ENCODE results near the gene SMYD4. TPM values are rescaled to one million over a fixed set of nuclear protein-coding genes. Genes with fewer than 3 reads are reported as not detected.

Gene SMYD4
- total and polyA plus RNA-seq, 4 donors, result 2.4 to 19.2 (median 12.2) TPM

- no peaks in the 10 kb centered on the region for H3K27me3 ChIP-seq (ENCODE audit: control insufficient read depth in 1 of 2, insufficient read depth in 2 of 2, low read length in 1 of 2)
- no peak overlapping the region for H3K27ac ChIP-seq (ENCODE audit: low read depth in 1 of 2, low read length in 2 of 2)
- DNase-seq (no peak), ATAC-seq (ENCODE audit: low FRiP score) (peak; percentile 65)
- H3K36me3 ChIP-seq (ENCODE audit: control insufficient read depth in 1 of 2, insufficient read depth in 2 of 2, low read length in 1 of 2), result no peaks in the 10 kb centered on the region
- intact Hi-C loops (cut with DNase I), result no loop called here
- no peaks in the 10 kb centered on the region for H3K9me3 ChIP-seq (ENCODE audit: control insufficient read depth, low read length)
- WGBS, 2 donors, result 54 to 64% methylated on average over 21 of the region's 21 CpGs
- H3K4me3 ChIP-seq (ENCODE audit: low read length in 2 of 2), result no peak overlapping the region
- no peaks in the 10 kb centered on the region for H3K4me1 ChIP-seq (ENCODE audit: control insufficient read depth in 1 of 2, insufficient read depth in 2 of 2, low read length in 2 of 2)
Observed at GRCh38 chr17:1762233-1762900, 67.3 kb downstream of the SMYD4 start.

GRCh38 chr17:1759529-1759928 lies 70.2 kb downstream of the SMYD4 start:
- DNase-seq, result no peak
- 81% methylated on average over 5 of the region's 5 CpGs for WGBS, 2 donors
- no peak for ATAC-seq (ENCODE audit: low FRiP score)
- intact Hi-C loops (cut with DNase I), result no loop called here
- no peaks in the 10 kb centered on the region for H3K36me3 ChIP-seq (ENCODE audit: control insufficient read depth in 1 of 2, insufficient read depth in 2 of 2, low read length in 1 of 2)
- H3K4me3 ChIP-seq (ENCODE audit: low read length in 2 of 2), result no peak overlapping the region
- no peaks in the 10 kb centered on the region for H3K9me3 ChIP-seq (ENCODE audit: control insufficient read depth, low read length)
- H3K4me1 ChIP-seq (ENCODE audit: control insufficient read depth in 1 of 2, insufficient read depth in 2 of 2, low read length in 2 of 2), result no peaks in the 10 kb centered on the region
- no peak overlapping the region for H3K27ac ChIP-seq (ENCODE audit: low read depth in 1 of 2, low read length in 2 of 2)
- no peaks in the 10 kb centered on the region for H3K27me3 ChIP-seq (ENCODE audit: control insufficient read depth in 1 of 2, insufficient read depth in 2 of 2, low read length in 1 of 2)

GRCh38 chr17:1758807-1759206 lies 70.9 kb downstream of the SMYD4 start:
- ATAC-seq (ENCODE audit: low FRiP score), result no peak
- H3K27ac ChIP-seq (ENCODE audit: low read depth in 1 of 2, low read length in 2 of 2), result no peak overlapping the region

GRCh38 chr17:1755827-1756262 lies 73.9 kb downstream of the SMYD4 start:
- H3K27me3 ChIP-seq (ENCODE audit: control insufficient read depth in 1 of 2, insufficient read depth in 2 of 2, low read length in 1 of 2), result no peaks in the 10 kb centered on the region
- ATAC-seq (ENCODE audit: low FRiP score), result no peak
- H3K36me3 ChIP-seq (ENCODE audit: control insufficient read depth in 1 of 2, insufficient read depth in 2 of 2, low read length in 1 of 2), result no peaks in the 10 kb centered on the region
- no peak overlapping the region for H3K27ac ChIP-seq (ENCODE audit: low read depth in 1 of 2, low read length in 2 of 2)
- no peaks in the 10 kb centered on the region for H3K9me3 ChIP-seq (ENCODE audit: control insufficient read depth, low read length)
- 64 to 65% methylated on average over 17 of the region's 17 CpGs for WGBS, 2 donors
- H3K4me1 ChIP-seq (ENCODE audit: control insufficient read depth in 1 of 2, insufficient read depth in 2 of 2, low read length in 2 of 2), result no peaks in the 10 kb centered on the region
- no peak for DNase-seq
- H3K4me3 ChIP-seq (ENCODE audit: low read length in 2 of 2), result no peak overlapping the region
- intact Hi-C loops (cut with DNase I), result no loop called here

More at GRCh38 chr17:1758807-1759206, 70.9 kb downstream of the SMYD4 start:
- Histone ChIP-seq H3K4me3 (ENCODE audit: low read length in 2 of 2) (no peak overlapping the region), H3K4me1 (ENCODE audit: control insufficient read depth in 1 of 2, insufficient read depth in 2 of 2, low read length in 2 of 2) (no peaks in the 10 kb centered on the region), H3K36me3 (ENCODE audit: control insufficient read depth in 1 of 2, insufficient read depth in 2 of 2, low read length in 1 of 2) (no peaks in the 10 kb centered on the region), H3K27me3 (ENCODE audit: control insufficient read depth in 1 of 2, insufficient read depth in 2 of 2, low read length in 1 of 2) (no peaks in the 10 kb centered on the region), H3K9me3 (ENCODE audit: control insufficient read depth, low read length) (no peaks in the 10 kb centered on the region)
- intact Hi-C loops (cut with DNase I), result no loop called here
- WGBS, 2 donors, result 83 to 86% methylated on average over 15 of the region's 15 CpGs
- peak in 1 of 2 donors; percentile 70 for DNase-seq

GRCh38 chr17:1755252-1755826 lies 74.4 kb downstream of the SMYD4 start:
- Histone ChIP-seq H3K9me3 (ENCODE audit: control insufficient read depth, low read length) (no peaks in the 10 kb centered on the region), H3K27me3 (ENCODE audit: control insufficient read depth in 1 of 2, insufficient read depth in 2 of 2, low read length in 1 of 2) (no peaks in the 10 kb centered on the region), H3K27ac (ENCODE audit: low read depth in 1 of 2, low read length in 2 of 2) (no peak overlapping the region), H3K4me1 (ENCODE audit: control insufficient read depth in 1 of 2, insufficient read depth in 2 of 2, low read length in 2 of 2) (no peaks in the 10 kb centered on the region), H3K36me3 (ENCODE audit: control insufficient read depth in 1 of 2, insufficient read depth in 2 of 2, low read length in 1 of 2) (no peaks in the 10 kb centered on the region), H3K4me3 (ENCODE audit: low read length in 2 of 2) (no peak overlapping the region)
- ATAC-seq (ENCODE audit: low FRiP score), result peak; percentile 29
- WGBS, 2 donors, result 43 to 46% methylated on average over 15 to 20 of the region's 20 CpGs
- DNase-seq, result no peak
- intact Hi-C loops (cut with DNase I), result no loop called here

GRCh38 chr17:1754430-1755112 lies 75.1 kb downstream of the SMYD4 start:
- Histone ChIP-seq H3K4me3 (ENCODE audit: low read length in 2 of 2) (no peak overlapping the region), H3K4me1 (ENCODE audit: control insufficient read depth in 1 of 2, insufficient read depth in 2 of 2, low read length in 2 of 2) (no peaks in the 10 kb centered on the region), H3K27me3 (ENCODE audit: control insufficient read depth in 1 of 2, insufficient read depth in 2 of 2, low read length in 1 of 2) (no peaks in the 10 kb centered on the region), H3K9me3 (ENCODE audit: control insufficient read depth, low read length) (no peaks in the 10 kb centered on the region), H3K27ac (ENCODE audit: low read depth in 1 of 2, low read length in 2 of 2) (no peak overlapping the region), H3K36me3 (ENCODE audit: control insufficient read depth in 1 of 2, insufficient read depth in 2 of 2, low read length in 1 of 2) (no peaks in the 10 kb centered on the region)
- DNase-seq (no peak), ATAC-seq (ENCODE audit: low FRiP score) (no peak)
- intact Hi-C loops (cut with DNase I), result no loop called here
- 66 to 71% methylated on average over 22 to 25 of the region's 25 CpGs for WGBS, 2 donors

GRCh38 chr17:1753767-1754429 lies 75.8 kb downstream of the SMYD4 start:
- ATAC-seq (ENCODE audit: low FRiP score), result no peak

GRCh38 chr17:1752425-1753262 lies 77.1 kb downstream of the SMYD4 start:
- 67% methylated on average over 18 of the region's 18 CpGs for WGBS, 2 donors
- Histone ChIP-seq H3K4me1 (ENCODE audit: control insufficient read depth in 1 of 2, insufficient read depth in 2 of 2, low read length in 2 of 2) (no peaks in the 10 kb centered on the region), H3K9me3 (ENCODE audit: control insufficient read depth, low read length) (no peaks in the 10 kb centered on the region), H3K27ac (ENCODE audit: low read depth in 1 of 2, low read length in 2 of 2) (no peak overlapping the region), H3K36me3 (ENCODE audit: control insufficient read depth in 1 of 2, insufficient read depth in 2 of 2, low read length in 1 of 2) (no peaks in the 10 kb centered on the region), H3K4me3 (ENCODE audit: low read length in 2 of 2) (no peak overlapping the region), H3K27me3 (ENCODE audit: control insufficient read depth in 1 of 2, insufficient read depth in 2 of 2, low read length in 1 of 2) (no peaks in the 10 kb centered on the region)
- ATAC-seq (ENCODE audit: low FRiP score) (peak; percentile 25), DNase-seq (no peak)
- intact Hi-C loops (cut with DNase I), result no loop called here

More at GRCh38 chr17:1753767-1754429, 75.8 kb downstream of the SMYD4 start:
- Histone ChIP-seq H3K4me1 (ENCODE audit: control insufficient read depth in 1 of 2, insufficient read depth in 2 of 2, low read length in 2 of 2) (no peaks in the 10 kb centered on the region), H3K27me3 (ENCODE audit: control insufficient read depth in 1 of 2, insufficient read depth in 2 of 2, low read length in 1 of 2) (no peaks in the 10 kb centered on the region), H3K4me3 (ENCODE audit: low read length in 2 of 2) (no peak overlapping the region), H3K27ac (ENCODE audit: low read depth in 1 of 2, low read length in 2 of 2) (no peak overlapping the region), H3K9me3 (ENCODE audit: control insufficient read depth, low read length) (no peaks in the 10 kb centered on the region), H3K36me3 (ENCODE audit: control insufficient read depth in 1 of 2, insufficient read depth in 2 of 2, low read length in 1 of 2) (no peaks in the 10 kb centered on the region)
- intact Hi-C loops (cut with DNase I), result no loop called here
- WGBS, 2 donors, result 77 to 83% methylated on average over 21 to 23 of the region's 23 CpGs
- DNase-seq, result no peak

All from aorta (tissue), 5 donors.